HepG2 (cell line): ENCODE results near the gene SLC7A10. TPM values are rescaled to one million over a fixed set of nuclear protein-coding genes. Genes with fewer than 3 reads are reported as not detected.
A peak's percentile ranks its signal among the peaks of the same experiment; 100 is the strongest.

ENCODE experiments used
- CAMTA2 ChIP-seq: sonication (generic); formaldehyde crosslinking; IDR thresholded peaks from 2 replicates; pipeline ENCODE4 v1.4.0; 2020; ENCODE audit warnings: mild to moderate bottlenecking, missing genetic modification reagents, borderline replicate concordance
- KDM2A ChIP-seq: sonication (generic); formaldehyde crosslinking; IDR thresholded peaks from 2 replicates; pipeline ENCODE4 v1.4.0; 2020; ENCODE audit warnings: low read depth, missing genetic modification reagents, borderline replicate concordance
- NFIB ChIP-seq: sonication (generic); formaldehyde crosslinking; IDR thresholded peaks from 2 replicates; pipeline ENCODE4 v1.9.0; 2021; ENCODE audit warnings: missing genetic modification reagents, mild to moderate bottlenecking, borderline replicate concordance
- NFKB2 ChIP-seq: sonication (generic); formaldehyde crosslinking; IDR thresholded peaks from 2 replicates; pipeline ENCODE4 v1.4.0; 2020; ENCODE audit warnings: missing genetic modification reagents, borderline replicate concordance
- PAF1 ChIP-seq: IDR thresholded peaks from 2 replicates; pipeline ENCODE4 v1.6.1; 2016; ENCODE audit warnings: missing genetic modification reagents, missing compliant biosample characterization
- SRSF9 ChIP-seq: fragments of 200-400 bp; formaldehyde crosslinking; IDR thresholded peaks from 2 replicates; pipeline ENCODE4 v1.6.1; 2018; ENCODE audit warnings: borderline replicate concordance, mild to moderate bottlenecking, low read depth, low read length; ENCODE audit not compliant: insufficient read depth, poor library complexity, severe bottlenecking
- ZBTB2 ChIP-seq: sonication (generic); formaldehyde crosslinking; IDR thresholded peaks from 2 replicates; pipeline ENCODE4 v1.8.0; 2022; ENCODE audit warnings: low read depth, missing genetic modification reagents
- ZMAT3 ChIP-seq: sonication (generic); formaldehyde crosslinking; conservative IDR thresholded peaks from 2 replicates; pipeline ENCODE4 v1.7.0; 2021; ENCODE audit warnings: missing genetic modification reagents
- ZMAT5 ChIP-seq: sonication (generic); formaldehyde crosslinking; IDR thresholded peaks from 2 replicates; pipeline ENCODE4 v1.5.0; 2020; ENCODE audit warnings: mild to moderate bottlenecking, low read depth, missing genetic modification reagents, borderline replicate concordance
- ZNF101 ChIP-seq: sonication (generic); formaldehyde crosslinking; IDR thresholded peaks from 2 replicates; pipeline ENCODE4 v1.4.0; 2020; ENCODE audit warnings: mild to moderate bottlenecking, low read depth, missing genetic modification reagents, borderline replicate concordance
- ZNF441 ChIP-seq: sonication (generic); formaldehyde crosslinking; IDR thresholded peaks from 2 replicates; pipeline ENCODE4 v1.7.0; 2021; ENCODE audit warnings: missing genetic modification reagents, borderline replicate concordance
- ZNF484 ChIP-seq: sonication (generic); formaldehyde crosslinking; IDR thresholded peaks from 2 replicates; pipeline ENCODE4 v1.5.1; 2020; ENCODE audit warnings: mild to moderate bottlenecking, low read depth, missing genetic modification reagents, borderline replicate concordance
- ZNF550 ChIP-seq: sonication (generic); formaldehyde crosslinking; IDR thresholded peaks from 2 replicates; pipeline ENCODE4 v1.4.0; 2020; ENCODE audit warnings: mild to moderate bottlenecking, missing genetic modification reagents, borderline replicate concordance
- ZNF563 ChIP-seq: sonication (generic); formaldehyde crosslinking; IDR thresholded peaks from 2 replicates; pipeline ENCODE4 v1.8.0; 2022; ENCODE audit warnings: mild to moderate bottlenecking, moderate library complexity, missing genetic modification reagents
- ZNF580 ChIP-seq: IDR thresholded peaks from 2 replicates; pipeline ENCODE4 v1.6.1; 2016; ENCODE audit warnings: low read depth, borderline replicate concordance
- ZNF710 ChIP-seq: sonication (generic); formaldehyde crosslinking; IDR thresholded peaks from 2 replicates; pipeline ENCODE4 v1.5.0; 2020; ENCODE audit warnings: mild to moderate bottlenecking, missing genetic modification reagents, borderline replicate concordance
- ZNF772 ChIP-seq: sonication (generic); formaldehyde crosslinking; IDR thresholded peaks from 2 replicates; pipeline ENCODE4 v1.5.0; 2020; ENCODE audit warnings: mild to moderate bottlenecking, missing genetic modification reagents
- ZSCAN29 ChIP-seq: sonication (generic); formaldehyde crosslinking; conservative IDR thresholded peaks from 2 replicates; pipeline ENCODE4 v1.4.0; 2020; ENCODE audit warnings: mild to moderate bottlenecking, missing genetic modification reagents
- polyA plus RNA-seq, 8 experiments: library from polyadenylated mRNA; depleted of rRNA in 3 of 8; stranded (reverse) in 7 of 8; unstranded in 1 of 8; fragments of >200 nt; fragmentation: Illumina TruSeq in 4 of 8; extraction: Trizol in 4 of 8; gene quantifications; 2 replicates each; pipeline versions ENCODE4 v1.2.1 to v1.2.3, GENCODE V29; 2011 to 2016; ENCODE audit warnings: low read depth in 4 of 8, missing spikeins in 1 of 8, mixed read lengths in 1 of 8; ENCODE audit not compliant: insufficient read depth in 1 of 8
- total RNA-seq, 5 experiments: library from RNA; depleted of rRNA; stranded (reverse); fragments of >200 nt; fragmentation: Illumina TruSeq; extraction: Trizol; gene quantifications; 2 replicates each; pipeline ENCODE4 v1.2.3, GENCODE V29; 2016; ENCODE audit warnings: low read depth in 1 of 5

SLC7A10 gene
- total and polyA plus RNA-seq, 2 of the 13 experiments (the other 11 are each of a cell fraction or from before 2014, with no cell fraction given) = 1.1 to 2.2 TPM

- TF ChIP-seq ZMAT5 (CRISPR knock-in tag) = no peak
- TF ChIP-seq PAF1 (CRISPR knock-in tag) = no peak
- no peak for TF ChIP-seq ZNF441
- TF ChIP-seq NFKB2 (CRISPR knock-in tag) = 0 out of 2 replicates have a peak, but pooled peaks have one; percentile 9
- no peak for TF ChIP-seq ZNF484
- TF ChIP-seq ZNF550 (CRISPR knock-in tag) = no peak
- no peak; the same call in 1 of the 2 replicates for TF ChIP-seq ZNF563 (CRISPR knock-in tag)
- TF ChIP-seq ZNF772 = no peak
- TF ChIP-seq SRSF9 = no peak
- TF ChIP-seq ZBTB2 (CRISPR knock-in tag) = no peak
- no peak for TF ChIP-seq ZNF101 (CRISPR knock-in tag)
- TF ChIP-seq ZSCAN29 (CRISPR knock-in tag) = no peak; the same call in 1 of the 2 replicates
- no peak for TF ChIP-seq NFIB (CRISPR knock-in tag)
- TF ChIP-seq KDM2A (CRISPR knock-in tag) = no peak
- no peak for TF ChIP-seq CAMTA2
- 0 out of 2 replicates have a peak, but pooled peaks have one; percentile 48 for TF ChIP-seq ZNF710
- TF ChIP-seq ZMAT3 = no peak
- TF ChIP-seq ZNF580 (CRISPR knock-in tag) = no peak
These were observed 22.9 kb upstream of the SLC7A10 start (continued) for GRCh38 chr19:33248553-33248953.
